Tibial nerve (tissue), 4 donors: ENCODE data around the gene EPGN. TPM values are rescaled to one million over a fixed set of nuclear protein-coding genes. Genes with fewer than 3 reads are reported as not detected.

ENCODE experiments used
- DNase-seq, 2 donors: peaks; one replicate each; pipeline ENCODE4 v3.0.0-alpha.2; 2019; ENCODE audit warnings: low spot score in 2 of 2
- H3K27ac ChIP-seq, 4 donors: fragments of 200-600 bp; sonication (generic) in 3 of 4; one replicate each; pipeline ENCODE4 v1.5.1; 2017 to 2019; ENCODE audit warnings: mild to moderate bottlenecking in 1 of 4
- H3K27me3 ChIP-seq, 2 donors: fragments of 200-600 bp; sonication (generic) in 1 of 2; one replicate each; pipeline versions ENCODE4 v1.5.1 to v1.6.0; 2017 to 2019
- H3K36me3 ChIP-seq, 3 donors: fragments of 200-600 bp; sonication (generic); one replicate each; pipeline ENCODE4 v1.5.1; 2018 to 2019
- H3K4me1 ChIP-seq, 4 donors: fragments of 200-600 bp; sonication (generic) in 3 of 4; one replicate each; pipeline ENCODE4 v1.5.1; 2017 to 2019
- H3K4me3 ChIP-seq, 4 donors: fragments of 200-600 bp; sonication (generic) in 3 of 4; one replicate each; pipeline ENCODE4 v1.5.1; 2017 to 2019; ENCODE audit warnings: mild to moderate bottlenecking in 1 of 4, moderate library complexity in 1 of 4
- H3K9me3 ChIP-seq, 4 donors: fragments of 200-600 bp; sonication (generic) in 3 of 4; one replicate each; pipeline ENCODE4 v1.5.1; 2017 to 2019
- CTCF ChIP-seq, 5 experiments: fragments of 200-600 bp in 3 of 5; fragments of 450-650 bp in 2 of 5; sonication (generic) in 3 of 5; IDR thresholded peaks; one replicate each; pipeline ENCODE4 v1.5.1; 2016 to 2019; ENCODE audit warnings: antibody characterized with exemption in 5 of 5, mild to moderate bottlenecking in 3 of 5, moderate library complexity in 2 of 5
- EP300 ChIP-seq, 2 donors: sonication (generic); formaldehyde crosslinking; IDR thresholded peaks; one replicate each; pipeline ENCODE4 v1.6.1; 2017; ENCODE audit warnings: antibody characterized with exemption in 2 of 2, mild to moderate bottlenecking in 1 of 2
- POLR2A ChIP-seq, 2 donors: fragments of 450-650 bp; IDR thresholded peaks; one replicate each; pipeline ENCODE4 v1.6.1; 2017; ENCODE audit warnings: antibody characterized with exemption in 2 of 2, mild to moderate bottlenecking in 2 of 2, moderate library complexity in 2 of 2
- WGBS, 2 donors: methylation state at CpG; one replicate each; pipeline ENCODE4 v1.1.5; 2018; 5-methylcytosine and 5-hydroxymethylcytosine counted together
- total RNA-seq, 4 donors: library from RNA; depleted of rRNA; stranded (reverse); fragments of >200 nt; gene quantifications; one replicate each; pipeline ENCODE4 v1.1.0, GENCODE V29; 2016

EPGN gene
- total RNA-seq, 4 donors from 2014 or later = 0.78 TPM; not detected in 3

GRCh38 chr4:74327762-74328161, 19.5 kb downstream of the EPGN start:
- TF ChIP-seq CTCF (IDR thresholded peaks at IDR 0.05) = no peak
- no peak for TF ChIP-seq POLR2A (IDR thresholded peaks at IDR 0.05)
- no peak for TF ChIP-seq EP300 (IDR thresholded peaks at IDR 0.05)
- DNase-seq = no peak
- H3K36me3 ChIP-seq = no peaks in the 10 kb centered on the region
- H3K27ac ChIP-seq = no peak overlapping the region
- H3K4me3 ChIP-seq = no peak overlapping the region
- H3K9me3 ChIP-seq = no peaks in the 10 kb centered on the region
- H3K27me3 ChIP-seq = no peaks in the 10 kb centered on the region
- WGBS, 2 donors = 25 to 40% methylated on average over 3 of the region's 3 CpGs
- H3K4me1 ChIP-seq = no peaks in the 10 kb centered on the region

GRCh38 chr4:74328501-74328900, 20.2 kb downstream of the EPGN start:
- 80 to 81% methylated on average over 1 of the region's 1 CpG for WGBS, 2 donors
- Histone ChIP-seq H3K27me3 (no peaks in the 10 kb centered on the region), H3K4me1 (no peaks in the 10 kb centered on the region), H3K27ac (no peak overlapping the region), H3K9me3 (no peaks in the 10 kb centered on the region), H3K4me3 (no peak overlapping the region), H3K36me3 (no peaks in the 10 kb centered on the region)
- TF ChIP-seq POLR2A (IDR thresholded peaks at IDR 0.05) (no peak), CTCF (IDR thresholded peaks at IDR 0.05) (no peak), EP300 (IDR thresholded peaks at IDR 0.05) (no peak)
- DNase-seq = no peak

GRCh38 chr4:74329307-74329706, 21.0 kb downstream of the EPGN start:
- Histone ChIP-seq H3K36me3 (no peaks in the 10 kb centered on the region), H3K4me1 (no peaks in the 10 kb centered on the region), H3K9me3 (no peaks in the 10 kb centered on the region), H3K27ac (no peak overlapping the region), H3K4me3 (no peak overlapping the region), H3K27me3 (no peaks in the 10 kb centered on the region)
- TF ChIP-seq EP300 (IDR thresholded peaks at IDR 0.05) (no peak), POLR2A (IDR thresholded peaks at IDR 0.05) (no peak), CTCF (IDR thresholded peaks at IDR 0.05) (no peak)
- DNase-seq = no peak

- H3K27me3 ChIP-seq = no peaks in the 10 kb centered on the region
- no peaks in the 10 kb centered on the region for H3K4me1 ChIP-seq
- WGBS, 2 donors = 63% methylated on average over 9 of the region's 9 CpGs
- H3K36me3 ChIP-seq = no peaks in the 10 kb centered on the region
- no peak overlapping the region for H3K4me3 ChIP-seq
- DNase-seq = no peak
- H3K27ac ChIP-seq = no peak overlapping the region
- H3K9me3 ChIP-seq = no peaks in the 10 kb centered on the region
- TF ChIP-seq POLR2A (IDR thresholded peaks at IDR 0.05) (no peak), EP300 (IDR thresholded peaks at IDR 0.05) (no peak), CTCF (IDR thresholded peaks at IDR 0.05) (no peak)
These were observed 22.1 kb downstream of the EPGN start for GRCh38 chr4:74330295-74330750.

- Histone ChIP-seq H3K4me1 (no peaks in the 10 kb centered on the region), H3K4me3 (no peak overlapping the region), H3K27me3 (no peaks in the 10 kb centered on the region), H3K9me3 (no peaks in the 10 kb centered on the region), H3K36me3 (no peaks in the 10 kb centered on the region), H3K27ac (no peak overlapping the region)
- 74 to 81% methylated on average over 2 of the region's 2 CpGs for WGBS, 2 donors
- no peak for DNase-seq
- TF ChIP-seq CTCF (IDR thresholded peaks at IDR 0.05) (no peak), POLR2A (IDR thresholded peaks at IDR 0.05) (no peak), EP300 (IDR thresholded peaks at IDR 0.05) (no peak)
These were observed 23.0 kb downstream of the EPGN start for GRCh38 chr4:74331252-74331651.
